HG03460 (cell line): ENCODE measurements around the gene DPAGT1.
"Not testable (repeated sequence)": the region's sequence is repeated elsewhere in the genome, so short reads cannot be mapped to it uniquely, and the experiment has no call there.

Experiments
- ATAC-seq: cut with Tn5 transposase; IDR thresholded peaks from one replicate; pipeline ENCODE4 v1.9.1; 2021; ENCODE audit not compliant: unreplicated experiment

The DPAGT1 gene

DNA sequence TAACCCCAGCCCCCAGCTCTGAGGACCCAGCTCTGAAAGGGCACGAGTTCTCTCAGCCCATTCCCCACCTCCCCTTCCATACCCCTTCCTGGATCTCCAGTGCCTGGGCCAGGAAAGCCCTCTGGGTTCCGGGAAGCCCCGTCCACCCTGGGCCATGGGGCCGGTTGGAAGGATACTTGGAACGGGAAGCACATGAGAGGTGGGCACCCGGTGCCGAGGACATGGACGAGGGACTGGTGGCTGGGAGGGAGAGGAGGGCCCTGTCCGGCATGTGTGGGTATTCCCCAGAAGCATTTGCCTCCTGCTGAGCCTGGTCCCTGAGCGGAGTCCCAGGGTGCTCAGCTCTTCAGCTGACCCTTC is 14.6 kb upstream of the DPAGT1 start:
- ATAC-seq: no peak

DNA sequence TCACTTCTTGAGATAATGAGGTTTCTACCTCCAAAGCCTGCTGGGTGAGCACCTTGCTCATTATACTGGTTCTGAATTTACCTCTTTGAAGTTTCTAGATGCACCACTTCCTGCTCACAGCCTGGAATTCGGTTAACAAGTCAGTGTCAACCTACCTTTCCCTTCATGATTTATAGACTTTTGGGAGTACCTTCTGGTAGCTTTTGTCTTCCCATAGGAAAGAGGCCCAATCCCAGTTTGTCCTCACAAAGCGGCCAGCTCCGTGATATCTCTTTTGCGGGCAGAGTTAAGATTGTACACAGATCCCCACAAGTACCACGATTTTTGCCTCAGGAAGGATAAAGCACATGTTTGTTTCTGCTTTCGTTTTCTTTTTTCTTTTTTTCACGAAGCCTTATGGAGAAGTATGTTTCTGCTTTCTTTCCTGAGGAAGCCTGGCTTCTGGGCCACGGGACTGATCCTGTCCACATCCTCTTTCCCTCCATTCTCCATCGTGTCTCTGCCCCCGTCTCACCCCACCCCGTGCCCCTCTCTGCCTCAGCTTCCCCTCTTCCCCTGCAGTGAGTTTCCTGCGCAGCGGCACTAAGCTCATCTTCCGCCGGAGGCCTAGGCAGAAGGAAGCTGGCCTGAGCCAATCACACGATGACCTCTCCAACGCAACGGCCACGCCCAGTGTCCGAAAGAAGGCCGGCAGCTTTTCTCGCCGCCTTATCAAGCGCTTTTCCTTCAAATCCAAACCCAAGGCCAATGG is 14.0 kb upstream of the DPAGT1 start:
- ATAC-seq: no peak

DNA sequence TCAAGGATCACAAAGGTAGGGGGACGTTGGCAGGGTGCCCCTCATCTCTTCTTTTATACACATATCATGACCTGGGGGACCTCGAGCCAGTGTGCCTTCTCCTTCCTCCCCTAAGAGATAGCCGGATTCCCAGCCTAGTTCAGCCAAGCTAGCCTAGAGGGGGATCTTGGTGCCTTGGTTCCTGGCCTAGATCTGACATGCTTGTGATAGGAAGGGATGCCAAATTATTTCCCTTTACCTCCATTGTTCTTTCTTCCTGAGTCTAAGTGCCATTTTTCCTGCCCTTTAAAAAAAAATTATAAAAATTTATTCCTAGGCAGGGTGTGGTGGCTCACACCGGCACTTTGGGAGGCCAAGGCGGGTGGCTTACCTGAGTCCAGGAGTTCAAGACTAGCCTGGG is 12.7 kb upstream of the DPAGT1 start:
- no peak for ATAC-seq

DNA sequence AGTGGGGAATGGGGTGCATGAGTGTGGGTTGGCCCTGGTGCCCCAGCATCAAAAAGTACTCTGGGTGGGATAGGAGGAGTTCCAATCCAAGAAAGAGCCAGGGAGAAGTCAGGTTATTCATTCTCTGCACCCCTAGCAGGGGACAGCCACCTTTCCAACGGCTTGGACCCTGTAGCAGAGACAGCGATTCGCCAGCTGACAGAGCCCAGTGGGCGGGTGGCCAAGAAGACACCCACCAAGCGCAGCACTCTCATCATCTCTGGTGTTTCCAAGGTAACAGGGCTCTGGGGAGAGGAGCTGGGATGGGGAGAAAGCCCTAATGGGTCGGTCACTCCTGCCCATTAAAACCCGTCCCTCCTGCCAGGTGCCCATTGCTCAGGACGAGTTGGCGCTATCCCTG is 12.1 kb upstream of the DPAGT1 start:
- ATAC-seq: no peak

DNA sequence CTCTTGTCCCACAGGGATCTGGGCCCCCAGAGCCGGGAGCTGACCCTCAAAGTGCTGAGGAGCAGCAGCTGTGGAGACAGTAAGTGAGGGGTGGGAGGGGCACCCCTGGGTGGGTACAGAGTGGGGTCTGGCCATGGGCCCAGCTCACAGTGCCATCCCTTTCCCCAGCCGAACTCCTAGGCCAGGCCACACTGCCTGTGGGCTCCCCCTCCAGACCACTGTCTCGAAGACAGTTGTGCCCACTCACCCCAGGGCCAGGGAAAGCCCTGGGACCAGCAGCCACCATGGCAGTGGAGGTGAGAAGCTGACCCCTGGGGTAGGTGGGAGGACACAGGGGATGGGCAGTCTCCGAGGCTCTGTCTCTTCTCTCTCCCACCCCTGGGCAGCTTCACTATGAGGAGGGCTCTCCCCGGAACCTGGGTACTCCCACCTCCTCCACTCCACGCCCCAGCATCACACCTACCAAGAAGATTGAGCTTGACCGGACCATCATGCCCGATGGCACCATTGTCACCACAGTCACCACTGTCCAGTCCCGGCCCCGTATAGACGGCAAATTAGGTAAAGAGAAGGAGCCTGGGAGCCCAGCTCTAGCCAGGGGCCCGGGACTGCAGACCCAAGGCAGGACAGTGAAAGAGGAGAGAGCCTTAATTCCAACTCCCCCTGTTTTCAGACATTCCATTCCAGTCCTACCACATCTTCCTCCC is 10.8 kb upstream of the DPAGT1 start:
- ATAC-seq: no peak

DNA sequence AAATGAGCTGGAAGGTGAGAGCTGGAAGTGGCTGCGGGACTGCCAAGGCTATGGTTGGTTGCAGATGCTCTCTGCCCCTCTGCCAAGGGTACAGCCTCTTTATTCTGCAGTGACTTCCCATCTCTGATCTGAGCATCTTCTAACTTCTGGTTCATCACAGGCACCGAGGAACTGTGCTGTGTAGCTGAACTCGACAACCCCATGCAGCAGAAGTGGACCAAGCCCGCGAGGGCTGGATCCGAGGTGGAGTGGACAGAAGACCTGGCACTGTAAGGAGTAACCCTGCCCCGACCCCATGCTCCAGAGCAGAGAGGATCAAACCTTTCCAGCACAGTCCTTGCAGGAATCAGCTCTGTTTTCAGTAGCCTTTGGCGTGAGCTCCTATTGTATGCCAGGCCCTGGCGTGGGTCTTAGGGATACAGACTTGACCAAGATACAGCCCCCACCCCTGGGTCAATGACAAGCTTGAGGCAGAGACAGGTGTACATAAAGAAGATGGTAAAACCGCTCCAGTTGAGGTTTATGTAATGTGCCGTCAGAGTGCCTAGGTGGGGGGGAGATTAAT is 9.8 kb upstream of the DPAGT1 start:
- no peak for ATAC-seq

DNA sequence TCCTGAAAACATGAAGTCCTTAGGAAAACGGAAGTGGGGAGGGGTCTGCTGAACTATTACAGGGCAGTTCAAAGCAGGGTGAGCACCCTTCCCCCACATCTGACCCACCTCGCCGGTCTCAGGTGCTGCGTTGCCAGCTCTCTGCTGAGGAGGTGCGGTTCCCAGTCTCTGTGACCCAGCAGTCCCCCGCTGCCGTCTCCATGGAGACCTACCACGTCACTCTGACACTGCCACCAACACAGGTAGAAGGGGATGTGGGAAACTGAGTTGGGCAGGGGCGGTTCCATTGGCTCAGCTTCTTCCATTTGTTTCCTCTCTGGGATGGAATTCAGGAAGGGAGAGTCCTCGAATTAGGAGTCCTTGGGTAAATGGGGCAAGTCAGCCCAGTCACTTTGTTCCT is 8.8 kb upstream of the DPAGT1 start:
- no peak for ATAC-seq

DNA sequence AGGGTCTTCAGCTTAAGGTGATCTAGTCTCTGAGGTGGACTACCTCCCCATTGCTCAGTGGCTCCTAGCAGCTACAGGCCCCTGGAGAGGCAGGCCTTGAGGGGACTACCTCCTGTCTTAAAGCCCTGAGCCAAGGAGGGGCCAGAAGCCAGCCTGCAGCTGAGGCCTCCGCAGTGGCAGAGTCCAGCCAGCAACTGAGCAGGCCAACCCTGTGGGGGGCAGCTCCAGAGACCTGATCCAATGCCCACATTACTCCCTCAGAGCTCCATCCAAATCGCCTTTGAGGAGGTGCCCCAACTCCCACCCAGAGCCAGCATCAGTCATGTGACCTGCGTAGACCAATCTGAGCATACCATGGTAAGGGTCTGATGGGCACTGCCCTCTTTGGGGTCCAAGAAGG is 8.2 kb upstream of the DPAGT1 start:
- no peak for ATAC-seq

DNA sequence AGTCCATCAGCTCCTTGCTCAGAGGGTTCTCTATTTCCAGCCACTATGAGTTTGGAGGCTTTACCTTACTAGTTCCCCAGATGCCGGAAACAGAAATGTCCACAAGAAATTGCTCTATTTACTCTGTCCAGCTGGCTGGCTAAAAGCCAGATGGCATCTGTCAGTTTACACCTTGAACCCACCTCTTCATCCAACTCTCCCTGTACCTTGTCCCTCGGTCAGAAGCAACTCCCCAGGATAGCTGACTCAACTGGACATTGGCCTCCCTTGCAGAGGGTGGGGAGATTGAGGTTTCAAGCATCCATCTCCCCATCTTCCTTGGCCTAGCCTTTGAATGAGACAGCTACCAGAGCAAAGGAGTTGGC is 7.2 kb upstream of the DPAGT1 start:
- ATAC-seq: no peak

DNA sequence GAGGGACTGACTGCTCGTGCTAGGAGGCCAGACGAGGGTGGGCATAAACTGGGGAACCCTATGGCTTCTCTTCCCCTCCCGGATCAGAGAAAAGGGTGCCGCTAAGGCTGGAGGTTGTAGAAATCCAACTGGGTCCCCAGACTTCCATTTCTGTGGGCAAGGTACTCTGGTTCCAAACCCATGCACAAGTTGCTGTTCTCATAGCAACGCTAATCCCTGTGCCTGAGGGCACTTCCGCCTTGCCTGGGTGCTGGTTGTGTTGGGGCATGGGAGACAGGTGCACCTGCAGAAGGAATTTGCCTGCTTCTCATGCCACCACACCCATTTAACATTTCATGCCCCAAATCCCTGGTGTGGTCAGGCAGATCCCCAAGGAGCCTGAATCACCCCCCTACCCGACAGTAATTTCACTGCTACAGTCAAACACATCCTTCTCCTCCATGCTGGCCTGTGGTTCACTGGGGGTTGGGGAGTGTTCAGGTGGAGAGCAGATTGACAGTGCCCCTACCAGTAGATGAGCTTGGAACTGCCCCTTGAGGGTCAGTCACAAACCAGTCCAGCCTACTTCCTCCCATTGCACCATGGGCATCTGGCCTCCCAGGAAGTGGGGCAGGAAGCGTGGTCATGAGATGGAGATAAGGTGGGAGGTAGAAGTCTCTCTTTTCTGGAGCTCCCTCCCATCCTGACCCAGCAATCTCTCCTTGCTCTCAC is 6.6 kb upstream of the DPAGT1 start:
- no peak for ATAC-seq

DNA sequence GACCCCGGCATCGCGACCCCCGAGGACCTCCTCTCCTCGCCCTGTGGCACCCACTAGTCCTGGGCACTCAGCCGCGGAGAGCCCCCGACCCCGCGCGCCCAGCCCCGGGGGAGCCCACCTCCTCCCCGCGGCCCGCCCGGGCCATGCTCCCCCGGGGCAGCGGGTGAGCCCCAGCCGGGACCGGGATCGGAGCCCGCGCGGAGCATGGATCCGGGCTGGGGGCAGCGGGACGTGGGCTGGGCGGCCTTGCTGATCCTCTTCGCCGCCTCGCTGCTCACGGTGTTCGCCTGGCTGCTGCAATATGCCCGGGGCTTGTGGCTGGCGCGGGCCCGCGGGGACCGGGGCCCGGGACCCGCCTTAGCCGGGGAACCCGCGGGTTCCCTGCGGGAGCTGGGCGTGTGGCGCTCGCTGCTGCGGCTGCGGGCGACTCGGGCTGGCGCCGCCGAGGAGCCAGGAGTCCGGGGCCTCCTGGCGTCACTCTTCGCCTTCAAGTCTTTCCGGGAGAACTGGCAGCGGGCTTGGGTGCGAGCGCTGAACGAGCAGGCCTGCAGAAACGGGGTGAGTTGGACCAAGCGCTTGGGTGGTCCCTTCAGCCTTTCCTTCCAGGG is 6.0 kb upstream of the DPAGT1 start:
- ATAC-seq: peak; percentile 16

DNA sequence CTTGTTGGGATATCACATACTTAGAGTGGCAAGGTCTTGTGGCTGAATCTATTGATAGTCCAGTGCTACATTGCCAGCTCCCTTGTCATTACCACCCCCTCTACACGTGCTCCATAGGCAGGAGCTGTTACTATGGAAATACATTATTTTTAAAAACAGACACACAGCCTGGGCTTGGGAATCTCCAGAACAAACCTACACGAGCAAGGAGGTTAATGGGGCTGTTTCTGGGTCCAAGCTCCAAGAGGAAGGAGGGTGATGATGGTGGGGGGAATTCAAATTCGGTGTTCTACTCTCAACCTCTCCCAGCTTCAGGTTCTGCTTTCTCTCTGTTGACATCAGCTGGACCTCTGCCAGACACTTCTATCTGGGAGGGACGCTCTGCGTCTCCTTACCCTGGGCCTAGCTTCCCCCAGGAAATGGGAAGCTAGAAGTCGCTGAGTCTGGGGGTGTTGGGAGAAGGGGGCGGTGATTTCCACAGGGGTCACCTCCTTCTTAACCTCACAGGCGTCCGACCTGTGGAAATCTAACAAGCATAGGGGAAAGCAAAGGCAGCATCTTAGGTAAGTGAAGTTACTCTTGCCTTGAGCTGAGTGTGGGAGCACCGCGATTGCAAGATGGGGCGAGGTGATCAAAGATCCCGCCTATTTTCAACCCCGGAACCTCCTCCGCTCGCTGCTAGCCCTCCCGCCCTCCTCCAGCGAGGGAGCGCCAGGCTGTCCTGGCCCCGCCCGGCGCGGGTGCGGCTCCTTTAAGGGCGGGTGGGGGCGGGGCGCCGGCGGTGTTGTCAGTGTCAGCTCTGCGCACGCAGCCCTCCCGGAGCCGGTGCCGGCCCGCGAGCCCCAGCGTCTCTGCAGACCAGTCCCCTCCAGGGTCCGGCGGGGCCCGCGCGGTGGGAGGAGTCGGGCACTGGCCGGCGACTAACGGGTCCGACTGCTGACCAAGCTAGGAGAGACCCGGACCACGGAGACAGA is 5.2 kb upstream of the DPAGT1 start, which contains the start of gene C2CD2L:
Gene C2CD2L (plus strand): TSS at position 781 of the 974 bp plus-strand sequence. CDS start 398 bp downstream, outside the sequence.
- peak; percentile 78 for ATAC-seq

DNA sequence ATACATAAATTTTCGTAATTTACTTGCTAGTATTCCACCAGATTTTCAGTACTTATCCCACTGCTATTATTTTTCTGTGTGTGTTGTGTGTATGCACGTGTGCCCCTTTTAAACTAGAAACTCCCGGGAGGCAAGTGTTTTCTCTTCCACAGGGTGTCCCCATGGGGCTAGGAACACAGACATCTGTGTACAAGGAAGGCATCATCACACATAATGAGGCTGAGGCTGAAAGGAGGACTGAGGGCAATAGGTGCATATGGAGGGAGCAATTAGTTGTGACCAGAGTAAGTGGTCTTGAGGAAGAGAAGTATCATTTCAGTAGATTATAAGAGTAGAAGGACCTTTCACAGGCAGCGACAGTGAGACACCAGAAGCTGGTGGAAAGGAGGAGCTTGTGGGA is 2.1 kb upstream of the DPAGT1 start:
- no peak for ATAC-seq

DNA sequence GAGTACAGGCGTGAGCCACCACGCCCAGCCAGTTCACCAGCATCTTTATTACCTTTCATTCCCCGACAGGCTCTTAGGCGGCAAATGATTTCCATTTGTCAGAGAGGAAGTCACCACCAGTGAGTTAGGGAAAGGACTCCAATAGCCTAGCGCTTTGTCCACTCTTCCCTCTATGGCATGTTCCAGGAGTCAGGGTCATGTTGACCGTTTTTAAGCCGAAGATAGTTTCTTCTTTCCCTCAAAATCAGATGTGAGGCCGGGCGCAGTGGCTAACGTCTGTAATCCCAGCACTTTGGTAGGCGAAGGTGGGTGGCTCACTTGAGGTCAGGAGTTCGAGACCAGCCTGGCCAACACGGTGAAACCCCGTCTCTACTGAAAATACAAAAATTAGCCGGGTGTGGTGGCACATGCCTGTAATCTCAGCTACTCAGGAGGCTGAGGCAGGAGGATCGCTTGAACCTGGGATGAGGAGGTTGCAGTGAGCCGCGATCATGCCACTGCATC is 1.6 kb upstream of the DPAGT1 start:
- not testable (repeated sequence) for ATAC-seq

DNA sequence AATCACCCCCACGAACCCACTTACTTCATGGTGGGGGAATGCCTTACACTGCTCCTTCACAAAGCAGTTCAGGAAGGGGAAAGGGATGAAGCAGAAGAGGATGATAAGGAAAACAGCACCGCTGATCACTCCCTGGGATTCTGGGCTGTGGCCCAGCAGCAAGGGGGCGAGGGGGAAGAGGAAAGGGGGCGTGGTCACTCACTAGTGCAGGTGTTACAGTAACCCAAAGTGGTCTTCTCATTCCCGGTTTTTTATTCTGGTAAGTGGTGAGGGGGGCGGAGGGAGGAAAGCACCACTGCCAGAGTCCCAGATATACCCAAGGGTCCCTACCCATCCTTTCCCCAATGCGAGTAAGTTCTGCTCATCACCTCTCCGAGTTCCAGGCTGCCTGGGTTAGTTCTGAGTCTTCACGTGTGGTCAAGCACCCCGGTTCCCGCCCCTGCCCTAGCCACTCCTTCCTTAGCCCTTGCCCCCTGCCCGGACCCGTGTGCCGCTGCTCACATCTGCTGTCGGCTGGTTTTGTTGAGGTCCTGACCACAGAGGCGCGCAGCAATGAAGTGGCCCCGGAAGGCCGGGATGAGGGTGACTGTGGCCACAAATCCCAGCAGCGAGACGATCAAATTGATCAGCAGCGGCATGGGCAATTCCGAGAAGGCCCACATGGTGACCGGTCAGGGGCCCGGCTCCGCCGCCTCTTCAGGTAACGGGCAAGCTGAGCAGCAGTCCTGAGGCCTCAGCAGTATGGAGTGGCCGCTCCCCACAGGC is 477 bp downstream of the DPAGT1 start:
- peak; percentile 14 for ATAC-seq

DNA sequence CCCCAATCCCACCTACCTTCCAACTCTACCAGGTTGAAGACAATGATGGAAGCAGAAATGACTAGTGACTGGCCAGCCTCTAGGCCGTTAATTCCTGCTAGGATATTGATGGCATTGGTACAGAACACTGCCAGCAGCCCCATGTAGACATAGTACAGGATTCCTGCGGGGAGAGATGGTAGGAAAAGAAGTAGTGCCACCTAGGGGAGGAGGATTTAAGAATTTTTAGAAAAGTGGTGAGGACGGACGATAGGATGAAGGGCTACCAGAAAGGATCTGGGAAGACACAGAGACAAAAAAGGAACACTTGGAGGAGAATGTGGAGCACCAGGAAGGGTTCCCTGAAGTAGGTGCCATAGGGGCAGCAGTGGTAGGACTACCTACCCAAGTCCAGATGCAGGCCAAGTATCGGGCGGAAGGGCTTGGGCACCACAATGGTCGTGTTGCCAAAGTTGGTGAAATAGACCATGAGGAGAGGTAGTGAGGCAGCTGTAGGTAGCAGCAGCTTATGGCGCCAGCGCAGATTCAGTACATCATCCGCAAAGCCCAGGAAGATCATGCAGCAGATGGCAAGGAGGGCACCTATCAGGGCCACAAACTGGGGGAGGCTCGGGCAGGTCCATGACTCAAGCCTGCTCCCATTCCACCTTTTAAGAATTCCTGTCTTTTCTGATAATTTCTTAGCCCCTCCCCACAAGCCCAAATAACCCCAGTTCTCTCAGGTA is 1.2 kb downstream of the DPAGT1 start:
- ATAC-seq: no peak

DNA sequence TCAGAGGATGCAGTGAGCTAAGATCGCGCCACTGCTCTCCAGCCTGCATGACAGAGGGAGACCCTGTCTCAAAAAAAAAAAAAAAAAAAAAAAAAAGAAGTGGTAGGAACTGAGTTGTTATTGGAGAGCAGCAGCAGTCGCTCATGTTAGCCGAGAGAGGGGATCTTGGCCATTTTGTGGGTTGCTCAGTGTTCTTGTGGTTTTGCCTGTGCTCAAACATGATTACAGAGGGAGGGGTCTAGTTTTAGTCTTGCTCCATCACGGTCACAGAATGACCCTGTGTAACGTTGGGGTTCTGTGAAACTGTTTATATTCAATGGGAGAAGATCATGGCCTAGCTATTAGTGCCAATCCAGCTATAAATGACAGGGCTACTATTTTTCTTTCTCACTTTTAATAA is 1.9 kb downstream of the DPAGT1 start:
- ATAC-seq: no peak

DNA sequence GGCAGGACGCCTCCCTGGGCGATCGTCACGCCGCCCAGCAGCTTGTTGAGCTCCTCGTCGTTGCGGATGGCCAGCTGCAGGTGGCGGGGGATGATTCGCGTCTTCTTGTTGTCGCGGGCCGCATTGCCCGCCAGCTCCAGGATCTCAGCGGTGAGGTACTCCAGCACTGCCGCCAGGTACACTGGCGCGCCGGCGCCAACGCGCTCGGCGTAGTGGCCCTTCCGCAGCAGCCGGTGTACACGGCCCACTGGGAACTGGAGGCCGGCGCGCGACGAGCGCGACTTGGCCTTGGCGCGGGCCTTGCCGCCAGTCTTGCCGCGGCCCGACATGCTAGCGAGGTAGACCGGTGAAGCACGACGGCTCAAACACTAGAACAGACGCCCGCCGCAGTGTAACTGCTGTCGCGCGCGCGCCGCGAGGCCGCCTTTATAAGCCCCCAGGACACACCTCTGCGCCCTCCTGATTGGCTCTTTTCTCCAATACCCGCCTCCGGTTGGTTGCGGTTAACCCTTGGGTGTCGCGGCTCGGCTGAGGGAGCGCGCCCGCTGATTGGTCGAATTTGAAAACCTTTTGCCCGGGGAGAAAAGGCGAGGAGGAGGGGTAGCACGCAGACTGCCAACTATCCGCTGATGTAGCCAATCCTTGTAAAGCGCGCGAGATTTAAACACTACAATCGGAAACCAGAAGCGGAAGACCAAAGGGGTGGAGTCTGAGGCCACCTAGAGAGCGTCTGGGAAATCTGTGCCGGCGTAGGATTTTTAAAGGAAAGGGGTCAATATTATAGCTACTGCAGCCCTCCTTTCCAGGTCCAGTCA is 6.4 kb downstream of the DPAGT1 start:
- ATAC-seq: peak; percentile 79
